H9 (cell line): ENCODE measurements around the gene CRHR1. TPM values are rescaled to one million over a fixed set of nuclear protein-coding genes. Genes with fewer than 3 reads are reported as not detected.

Source experiments
- DNase-seq: peaks from one replicate; pipeline ENCODE4 v3.0.0-alpha.2; 2017
- H2AFZ ChIP-seq: one replicate; pipeline ENCODE4 v1.6.1; 2013; ENCODE audit warnings: mild to moderate bottlenecking, low read length, control low read depth, moderate library complexity
- H2AK5ac ChIP-seq: 2 replicates; pipeline ENCODE4 v1.6.1; 2013; ENCODE audit warnings: low read length, control low read depth, mixed read lengths; ENCODE audit not compliant: insufficient read length
- H2BK120ac ChIP-seq: one replicate; pipeline ENCODE4 v1.6.1; 2013; ENCODE audit warnings: low read depth, mild to moderate bottlenecking, low read length, control low read depth, inconsistent platforms; ENCODE audit not compliant: poor library complexity, severe bottlenecking
- H2BK12ac ChIP-seq: 2 replicates; pipeline ENCODE4 v1.6.1; 2013; ENCODE audit warnings: low read length, control low read depth, mixed read lengths, low read depth; ENCODE audit not compliant: insufficient read length
- H2BK15ac ChIP-seq: 2 replicates; pipeline ENCODE4 v1.6.1; 2013; ENCODE audit warnings: low read depth, low read length, control low read depth
- H2BK20ac ChIP-seq: one replicate; pipeline ENCODE4 v1.6.1; 2013; ENCODE audit warnings: low read depth, mild to moderate bottlenecking, low read length, control low read depth, inconsistent platforms; ENCODE audit not compliant: poor library complexity, severe bottlenecking
- H2BK5ac ChIP-seq: 2 replicates; pipeline ENCODE4 v1.6.1; 2013; ENCODE audit warnings: low read length, control low read depth, mixed read lengths; ENCODE audit not compliant: insufficient read length
- H3K14ac ChIP-seq: 2 replicates; pipeline ENCODE4 v1.6.1; 2013; ENCODE audit warnings: low read length, control low read depth; ENCODE audit not compliant: insufficient read depth
- H3K18ac ChIP-seq: 2 replicates; pipeline ENCODE4 v1.6.1; 2013; ENCODE audit warnings: low read depth, mild to moderate bottlenecking, mixed read lengths, low read length, control low read depth; ENCODE audit not compliant: insufficient read length
- H3K23ac ChIP-seq: 2 replicates; pipeline ENCODE4 v1.6.1; 2013; ENCODE audit warnings: low read length, control low read depth, mixed read lengths, low read depth; ENCODE audit not compliant: insufficient read length
- H3K23me2 ChIP-seq: 2 replicates; pipeline ENCODE4 v1.6.1; 2013; ENCODE audit warnings: low read depth, mild to moderate bottlenecking, mixed read lengths, low read length, control low read depth; ENCODE audit not compliant: insufficient read length, poor library complexity, severe bottlenecking
- H3K27ac ChIP-seq: 2 replicates; pipeline ENCODE4 v1.5.1; 2013; ENCODE audit warnings: low read length, control low read depth, mixed read lengths, low read depth; ENCODE audit not compliant: insufficient read length
- H3K27me3 ChIP-seq: 2 replicates; pipeline ENCODE4 v1.6.1; 2013; ENCODE audit warnings: low read length, control low read depth, inconsistent platforms; ENCODE audit not compliant: insufficient read depth
- H3K4ac ChIP-seq: 2 replicates; pipeline ENCODE4 v1.6.1; 2013; ENCODE audit warnings: low read depth, mild to moderate bottlenecking, control low read depth, inconsistent platforms, low read length, moderate library complexity
- H3K4me1 ChIP-seq: 2 replicates; pipeline ENCODE4 v1.6.1; 2013; ENCODE audit warnings: low read length, control low read depth, inconsistent platforms; ENCODE audit not compliant: insufficient read depth
- H3K4me2 ChIP-seq: 2 replicates; pipeline ENCODE4 v1.6.1; 2013; ENCODE audit warnings: low read length, control low read depth, mixed read lengths; ENCODE audit not compliant: insufficient read length, insufficient read depth
- H3K56ac ChIP-seq: 2 replicates; pipeline ENCODE4 v1.6.1; 2013; ENCODE audit warnings: low read depth, mild to moderate bottlenecking, mixed read lengths, low read length, control low read depth; ENCODE audit not compliant: insufficient read length
- H3K79me1 ChIP-seq: 2 replicates; pipeline ENCODE4 v1.6.1; 2013; ENCODE audit warnings: low read depth, mild to moderate bottlenecking, moderate library complexity, low read length, control low read depth, inconsistent platforms; ENCODE audit not compliant: insufficient read depth, poor library complexity, severe bottlenecking
- H3K79me2 ChIP-seq: 2 replicates; pipeline ENCODE4 v1.6.1; 2013; ENCODE audit warnings: low read length, control low read depth, inconsistent platforms; ENCODE audit not compliant: insufficient read depth
- H3K9ac ChIP-seq: 2 replicates; pipeline ENCODE4 v1.6.1; 2013; ENCODE audit warnings: low read length, control low read depth, mixed read lengths; ENCODE audit not compliant: insufficient read length; ENCODE audit errors: extremely low read depth
- H3K9me3 ChIP-seq: one replicate; pipeline ENCODE4 v1.6.1; 2013; ENCODE audit warnings: low read depth, low read length, inconsistent platforms; ENCODE audit not compliant: control insufficient read depth
- H3T11ph ChIP-seq: one replicate; pipeline ENCODE4 v1.6.1; 2013; ENCODE audit warnings: mild to moderate bottlenecking, low read length, control low read depth, inconsistent platforms
- H4K20me1 ChIP-seq: one replicate; pipeline ENCODE4 v1.6.1; 2013; ENCODE audit not compliant: control insufficient read depth, insufficient read length, insufficient read depth
- H4K5ac ChIP-seq: 2 replicates; pipeline ENCODE4 v1.6.1; 2013; ENCODE audit warnings: low read depth, mild to moderate bottlenecking, mixed read lengths, low read length, control low read depth; ENCODE audit not compliant: insufficient read length
- H4K8ac ChIP-seq: replicated peaks from 2 replicates; pipeline ENCODE4 v1.6.1; 2013; ENCODE audit warnings: low read length, control low read depth, mixed read lengths, low read depth; ENCODE audit not compliant: insufficient read length
- H4K91ac ChIP-seq: 2 replicates; pipeline ENCODE4 v1.6.1; 2013; ENCODE audit warnings: low read depth, mild to moderate bottlenecking, moderate library complexity, mixed read lengths, low read length, control low read depth; ENCODE audit not compliant: insufficient read length
- H3K27ac Mint-ChIP-seq, 3 experiments: 2 replicates in 2 of 3; 3 replicates in 1 of 3; pipeline ENCODE4 v1.8.0; 2020 to 2021; ENCODE audit warnings: mixed read lengths in 3 of 3, mild to moderate bottlenecking in 1 of 3, moderate library complexity in 1 of 3
- H3K27me3 Mint-ChIP-seq: 2 replicates; pipeline ENCODE4 v1.8.0; 2021; ENCODE audit warnings: low read depth, mild to moderate bottlenecking, moderate library complexity, mixed read lengths
- H3K36me3 Mint-ChIP-seq, 3 experiments: 2 replicates in 2 of 3; 3 replicates in 1 of 3; pipeline ENCODE4 v1.8.0; 2020 to 2021; ENCODE audit warnings: low read depth in 3 of 3, mixed read lengths in 3 of 3; ENCODE audit not compliant: insufficient read depth in 1 of 3
- H3K4me1 Mint-ChIP-seq, 2 experiments: 2 replicates each; pipeline ENCODE4 v1.8.0; 2020; ENCODE audit warnings: mixed read lengths in 2 of 2
- H3K4me3 Mint-ChIP-seq, 2 experiments: 2 replicates in 1 of 2; 3 replicates in 1 of 2; pipeline ENCODE4 v1.8.0; 2020 to 2021; ENCODE audit warnings: mild to moderate bottlenecking in 2 of 2, mixed read lengths in 2 of 2, moderate library complexity in 1 of 2
- H3K9me3 Mint-ChIP-seq, 2 experiments: 2 replicates in 1 of 2; 3 replicates in 1 of 2; pipeline ENCODE4 v1.8.0; 2020; ENCODE audit warnings: mild to moderate bottlenecking in 2 of 2, mixed read lengths in 2 of 2, moderate library complexity in 1 of 2
- CTCF ChIP-seq: fragments of 200-600 bp; sonication (generic); conservative IDR thresholded peaks from 3 replicates; pipeline ENCODE4 v1.8.0; 2021; ENCODE audit warnings: antibody characterized with exemption, mild to moderate bottlenecking
- WGBS: extraction: QIAGEN DNeasy Blood & Tissue Kit; methylation state at CpG from one replicate; pipeline ENCODE4 v1.1.7; 2013; ENCODE audit warnings: missing lambda C conversion rate, low lambda C conversion rate, mixed read lengths; ENCODE audit not compliant: insufficient read length; ENCODE audit errors: extremely low coverage; 5-methylcytosine and 5-hydroxymethylcytosine counted together
- total RNA-seq: library from RNA; stranded (reverse); gene quantifications from 2 replicates; pipeline ENCODE4 v1.2.1, GENCODE V29; 2021

CRHR1 gene
- total RNA-seq, 1 experiment from 2014 or later, result 0.52 TPM

GRCh38 chr17:45828171-45828570, 44.1 kb downstream of the CRHR1 start:
- Mint-ChIP-seq H3K4me3 (no peak overlapping the region), H3K4me1 (peaks cover 0 to 7% of the 10 kb centered on the region in 2 experiments; a peak in 1 of 4 replicates), H3K9me3 (no peaks in the 10 kb centered on the region), H3K36me3 (no peaks in the 10 kb centered on the region), H3K27me3 (peaks cover 9% of the 10 kb centered on the region), H3K27ac (no peak overlapping the region)
- Histone ChIP-seq H3K56ac (no peak overlapping the region), H3K9me3 (no peaks in the 10 kb centered on the region), H2BK120ac (no peak overlapping the region), H3K79me1 (no peaks in the 10 kb centered on the region), H3K23ac (no peak overlapping the region), H2AFZ (no peak overlapping the region), H2AK5ac (no peak overlapping the region), H4K91ac (no peak overlapping the region), H3K79me2 (no peaks in the 10 kb centered on the region), H4K20me1 (no peaks in the 10 kb centered on the region), H4K8ac (no peak overlapping the region), H3K9ac (no peak overlapping the region), H2BK15ac (no peak overlapping the region), H3K4ac (no peak overlapping the region), H2BK20ac (no peak overlapping the region), H2BK12ac (no peak overlapping the region), H3K4me2 (no peak overlapping the region), H3K27me3 (no peaks in the 10 kb centered on the region), H3K18ac (no peak overlapping the region), H3K27ac (no peak overlapping the region), H3T11ph (no peak overlapping the region), H3K14ac (no peak overlapping the region), H2BK5ac (no peak overlapping the region), H3K4me1 (no peaks in the 10 kb centered on the region), H4K5ac (no peak overlapping the region), H3K23me2 (no peaks in the 10 kb centered on the region)
- no peak for TF ChIP-seq CTCF
- no peak for DNase-seq
- WGBS, result no CpG with 5 or more reads among the region's 9 CpGs
